Measurements from ENCODE around the gene SPAG16. TPM values are rescaled to one million over a fixed set of nuclear protein-coding genes. Genes with fewer than 3 reads are reported as not detected.

The SPAG16 gene
- total and polyA plus RNA-seq, 2 experiments from 2014 or later, result 28.9 to 30.7 TPM

GRCh38 chr2:213524164-213524563 is 239.9 kb downstream of the SPAG16 start:
- Histone ChIP-seq H3F3A (ENCODE audit: insufficient read depth) (no peaks in the 10 kb centered on the region), H3K79me2 (ENCODE audit: insufficient read depth) (no peaks in the 10 kb centered on the region), H3K4me1 (ENCODE audit: insufficient read depth) (no peaks in the 10 kb centered on the region), H2AFZ (no peak overlapping the region), H3K4me3 (no peak overlapping the region), H3K36me3 (ENCODE audit: low read depth) (no peaks in the 10 kb centered on the region), H3K9me3 (ENCODE audit: low read depth) (no peaks in the 10 kb centered on the region), H3K9ac (no peak overlapping the region), H3K27me3 (replicated peaks; ENCODE audit: insufficient read depth) (no peaks in the 10 kb centered on the region), H4K20me1 (ENCODE audit: insufficient read depth) (no peaks in the 10 kb centered on the region), H3K9me2 (ENCODE audit: insufficient read depth) (no peaks in the 10 kb centered on the region), H3K4me2 (ENCODE audit: unreplicated experiment) (no peak overlapping the region), H3K27ac (no peak overlapping the region)
- no peak for TF ChIP-seq EZH2phosphoT487 (IDR thresholded peaks at IDR 0.05; ENCODE audit: insufficient read depth, low read depth)
- TF ChIP-seq EZH2 (IDR thresholded peaks at IDR 0.05; ENCODE audit: insufficient read depth, poor library complexity, severe bottlenecking), result no peak
- DNase-seq, result no peak
- in situ Hi-C loops (cut with MboI), result no loop called here

GRCh38 chr2:213537579-213537978 is 253.3 kb downstream of the SPAG16 start:
- Histone ChIP-seq H3K27ac (no peak overlapping the region), H3K9ac (no peak overlapping the region), H3K4me3 (no peak overlapping the region), H3K4me2 (ENCODE audit: unreplicated experiment) (no peak overlapping the region), H3K27me3 (replicated peaks; ENCODE audit: insufficient read depth) (no peaks in the 10 kb centered on the region), H4K20me1 (ENCODE audit: insufficient read depth) (no peaks in the 10 kb centered on the region), H3K79me2 (ENCODE audit: insufficient read depth) (no peaks in the 10 kb centered on the region), H3F3A (ENCODE audit: insufficient read depth) (no peaks in the 10 kb centered on the region), H3K36me3 (ENCODE audit: low read depth) (no peaks in the 10 kb centered on the region), H2AFZ (no peak overlapping the region), H3K4me1 (ENCODE audit: insufficient read depth) (no peaks in the 10 kb centered on the region), H3K9me2 (ENCODE audit: insufficient read depth) (no peaks in the 10 kb centered on the region), H3K9me3 (ENCODE audit: low read depth) (no peaks in the 10 kb centered on the region)
- no peak for DNase-seq
- 80 to 86% methylated on average over 1 of the region's 1 CpG for WGBS, 2 experiments (ENCODE audit: low coverage in 1 of 2, low lambda C conversion rate in 2 of 2, missing lambda C conversion rate in 2 of 2)
- in situ Hi-C loops (cut with MboI), result no loop called here
- no peak for TF ChIP-seq EZH2phosphoT487 (IDR thresholded peaks at IDR 0.05; ENCODE audit: insufficient read depth, low read depth)
- TF ChIP-seq EZH2 (IDR thresholded peaks at IDR 0.05; ENCODE audit: insufficient read depth, poor library complexity, severe bottlenecking), result no peak

DNA sequence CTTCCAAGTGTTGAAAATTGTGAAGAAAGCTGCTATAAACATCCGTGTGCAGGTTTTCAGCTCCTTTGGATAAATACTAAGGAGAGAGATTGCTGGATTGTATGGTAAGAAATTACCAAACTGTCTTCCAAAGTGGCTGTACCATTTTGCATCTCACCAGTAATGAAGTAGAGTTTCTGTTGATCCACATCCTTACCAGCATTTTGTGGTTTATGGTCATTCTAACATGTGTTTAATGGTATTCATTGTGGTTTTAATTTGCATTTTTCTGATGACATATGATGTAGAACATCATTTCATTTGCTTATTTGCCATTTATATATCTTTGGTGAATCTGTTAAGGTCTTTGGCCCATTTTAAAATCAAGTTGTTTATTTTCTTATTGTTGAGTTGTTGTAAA is 260.7 kb downstream of the SPAG16 start:
- no peak overlapping the region for H3K4me2 ChIP-seq (ENCODE audit: unreplicated experiment)
- no peaks in the 10 kb centered on the region for H3K36me3 ChIP-seq (ENCODE audit: low read depth)
- no peak overlapping the region for H3K27ac ChIP-seq
- no peaks in the 10 kb centered on the region for H3K9me3 ChIP-seq (ENCODE audit: low read depth)
- H3F3A ChIP-seq (ENCODE audit: insufficient read depth), result no peaks in the 10 kb centered on the region
- H3K9me2 ChIP-seq (ENCODE audit: insufficient read depth), result no peaks in the 10 kb centered on the region
- 11 to 13% methylated on average over 1 of the region's 1 CpG for WGBS, 2 experiments (ENCODE audit: low coverage in 1 of 2, low lambda C conversion rate in 2 of 2, missing lambda C conversion rate in 2 of 2)
- no peak overlapping the region for H2AFZ ChIP-seq
- in situ Hi-C loops (cut with MboI), result no loop called here
- no peak overlapping the region for H3K4me3 ChIP-seq
- no peaks in the 10 kb centered on the region for H4K20me1 ChIP-seq (ENCODE audit: insufficient read depth)
- TF ChIP-seq EZH2 (IDR thresholded peaks at IDR 0.05; ENCODE audit: insufficient read depth, poor library complexity, severe bottlenecking) (no peak), EZH2phosphoT487 (IDR thresholded peaks at IDR 0.05; ENCODE audit: insufficient read depth, low read depth) (no peak)
- no peak for DNase-seq
- no peaks in the 10 kb centered on the region for H3K27me3 ChIP-seq (replicated peaks; ENCODE audit: insufficient read depth)
- no peak overlapping the region for H3K9ac ChIP-seq
- H3K4me1 ChIP-seq (ENCODE audit: insufficient read depth), result no peaks in the 10 kb centered on the region
- H3K79me2 ChIP-seq (ENCODE audit: insufficient read depth), result no peaks in the 10 kb centered on the region

- in situ Hi-C loops (cut with MboI), result no loop called here
- 6 to 11% methylated on average over 2 of the region's 2 CpGs for WGBS, 2 experiments (ENCODE audit: low coverage in 1 of 2, low lambda C conversion rate in 2 of 2, missing lambda C conversion rate in 2 of 2)
- H4K20me1 ChIP-seq (ENCODE audit: insufficient read depth), result no peaks in the 10 kb centered on the region
Observed at GRCh38 chr2:213545481-213545880, 261.2 kb downstream of the SPAG16 start.

DNA sequence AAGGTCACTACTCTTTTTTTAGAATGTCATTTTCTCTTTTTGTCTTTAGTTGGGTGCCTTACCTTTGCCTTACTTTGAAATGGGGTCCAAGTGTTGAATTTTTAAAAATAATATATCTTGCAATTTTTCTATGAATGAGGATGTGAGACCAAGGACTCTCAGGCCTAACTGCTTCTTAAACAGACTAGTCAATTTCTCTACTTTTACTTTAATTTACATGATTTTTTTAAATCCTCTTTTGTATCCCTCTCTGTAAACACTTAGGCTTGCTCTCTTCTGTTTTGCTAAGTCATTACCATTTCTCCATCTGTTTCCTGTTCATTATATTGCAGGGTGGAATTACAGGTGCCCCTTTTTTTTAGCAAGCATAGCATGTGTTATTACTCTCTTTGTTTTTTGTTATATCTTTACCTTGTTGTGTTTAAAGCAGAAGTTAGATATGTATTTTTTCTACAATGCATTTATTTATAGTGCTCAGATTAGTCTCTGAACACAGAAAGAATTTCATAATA is 261.8 kb downstream of the SPAG16 start:
- H3K9me2 ChIP-seq (ENCODE audit: insufficient read depth), result no peaks in the 10 kb centered on the region
- H2AFZ ChIP-seq, result no peak overlapping the region
- no peaks in the 10 kb centered on the region for H3K4me1 ChIP-seq (ENCODE audit: insufficient read depth)
- DNase-seq, result no peak
- no peak for TF ChIP-seq EZH2phosphoT487 (IDR thresholded peaks at IDR 0.05; ENCODE audit: insufficient read depth, low read depth)
- no peak for TF ChIP-seq EZH2 (IDR thresholded peaks at IDR 0.05; ENCODE audit: insufficient read depth, poor library complexity, severe bottlenecking)
- H3K27ac ChIP-seq, result no peak overlapping the region
- no peaks in the 10 kb centered on the region for H3K79me2 ChIP-seq (ENCODE audit: insufficient read depth)
- H4K20me1 ChIP-seq (ENCODE audit: insufficient read depth), result no peaks in the 10 kb centered on the region
- no peaks in the 10 kb centered on the region for H3K36me3 ChIP-seq (ENCODE audit: low read depth)
- no peak overlapping the region for H3K9ac ChIP-seq
- no peak overlapping the region for H3K4me2 ChIP-seq (ENCODE audit: unreplicated experiment)
- H3F3A ChIP-seq (ENCODE audit: insufficient read depth), result no peaks in the 10 kb centered on the region
- H3K9me3 ChIP-seq (ENCODE audit: low read depth), result no peaks in the 10 kb centered on the region
- in situ Hi-C loops (cut with MboI), result no loop called here
- H3K4me3 ChIP-seq, result no peak overlapping the region
- no peaks in the 10 kb centered on the region for H3K27me3 ChIP-seq (replicated peaks; ENCODE audit: insufficient read depth)

More at GRCh38 chr2:213545481-213545880, 261.2 kb downstream of the SPAG16 start:
- Histone ChIP-seq H2AFZ (no peak overlapping the region), H3K4me2 (ENCODE audit: unreplicated experiment) (no peak overlapping the region), H3K9ac (no peak overlapping the region), H3K79me2 (ENCODE audit: insufficient read depth) (no peaks in the 10 kb centered on the region), H3K36me3 (ENCODE audit: low read depth) (no peaks in the 10 kb centered on the region), H3K4me3 (no peak overlapping the region), H3K9me3 (ENCODE audit: low read depth) (no peaks in the 10 kb centered on the region), H3K27me3 (replicated peaks; ENCODE audit: insufficient read depth) (no peaks in the 10 kb centered on the region), H3K4me1 (ENCODE audit: insufficient read depth) (no peaks in the 10 kb centered on the region), H3K9me2 (ENCODE audit: insufficient read depth) (no peaks in the 10 kb centered on the region), H3F3A (ENCODE audit: insufficient read depth) (no peaks in the 10 kb centered on the region), H3K27ac (no peak overlapping the region)
- no peak for DNase-seq
- no peak for TF ChIP-seq EZH2phosphoT487 (IDR thresholded peaks at IDR 0.05; ENCODE audit: insufficient read depth, low read depth)
- TF ChIP-seq EZH2 (IDR thresholded peaks at IDR 0.05; ENCODE audit: insufficient read depth, poor library complexity, severe bottlenecking), result no peak

Measured in GM23248 (cell line).